NB4 (cell line): ENCODE data around the gene NPAP1.
"Not testable (repeated sequence)": the region's sequence is repeated elsewhere in the genome, so short reads cannot be mapped to it uniquely, and the experiment has no call there.

ENCODE experiments used
- DNase-seq: peaks from one replicate; pipeline ENCODE4 v3.0.0; 2010; ENCODE audit warnings: low read depth
- H3K4me3 ChIP-seq: one replicate; pipeline ENCODE4 v1.5.1; 2011; ENCODE audit warnings: mild to moderate bottlenecking, low read depth, low read length, moderate library complexity
- CTCF ChIP-seq: IDR thresholded peaks from one replicate; pipeline ENCODE4 v1.5.1; 2012; ENCODE audit warnings: low read depth, low read length
- MYC ChIP-seq: IDR thresholded peaks from 2 replicates; pipeline ENCODE4 v1.6.1; 2011; ENCODE audit warnings: low read depth, low read length
- POLR2A ChIP-seq: IDR thresholded peaks from 2 replicates; pipeline ENCODE4 v1.6.1; 2011; ENCODE audit warnings: mild to moderate bottlenecking; ENCODE audit not compliant: insufficient read length; ENCODE audit errors: extremely low read depth
- TF ChIP-seq, protein P1 (sequence below): IDR thresholded peaks from 2 replicates; pipeline ENCODE4 v1.6.1; 2011; ENCODE audit warnings: low read depth, low read length

NPAP1 gene

GRCh38 chr15:24662991-24663390, 12.6 kb upstream of the NPAP1 start:
- TF ChIP-seq MYC = no peak
- TF ChIP-seq, protein P1, sequence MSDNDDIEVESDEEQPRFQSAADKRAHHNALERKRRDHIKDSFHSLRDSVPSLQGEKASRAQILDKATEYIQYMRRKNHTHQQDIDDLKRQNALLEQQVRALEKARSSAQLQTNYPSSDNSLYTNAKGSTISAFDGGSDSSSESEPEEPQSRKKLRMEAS = no peak
- TF ChIP-seq CTCF = no peak
- TF ChIP-seq POLR2A = no peak
- no peak overlapping the region for H3K4me3 ChIP-seq
- no peak for DNase-seq

- TF ChIP-seq CTCF = no peak
- TF ChIP-seq, protein P1 = no peak
- H3K4me3 ChIP-seq = no peak overlapping the region
- DNase-seq = no peak
Observed at GRCh38 chr15:24676431-24676830, 856 bp downstream of the NPAP1 start.

DNA sequence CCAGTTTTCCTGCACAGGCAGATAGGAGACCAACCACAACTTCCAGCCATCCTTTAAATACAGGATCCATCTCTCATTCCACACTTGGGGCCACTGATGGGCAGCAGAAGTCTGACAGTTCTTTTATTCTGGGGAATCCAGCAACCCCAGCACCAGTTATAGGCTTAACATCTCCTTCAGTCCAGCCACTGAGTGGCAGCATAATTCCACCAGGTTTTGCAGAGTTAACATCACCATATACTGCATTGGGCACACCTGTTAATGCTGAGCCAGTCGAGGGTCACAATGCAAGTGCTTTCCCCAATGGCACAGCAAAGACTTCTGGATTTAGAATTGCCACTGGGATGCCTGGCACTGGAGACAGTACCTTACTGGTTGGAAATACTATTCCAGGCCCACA, 2.9 kb downstream of the NPAP1 start:
- TF ChIP-seq MYC (no peak), CTCF (peak; percentile 3), POLR2A (no peak)
- H3K4me3 ChIP-seq = no peak overlapping the region
- peak; percentile 3 for DNase-seq

GRCh38 chr15:24682002-24682401, 6.4 kb downstream of the NPAP1 start:
- no peak for DNase-seq
- no peak overlapping the region for H3K4me3 ChIP-seq
- no peak for TF ChIP-seq MYC
- TF ChIP-seq CTCF = no peak
- TF ChIP-seq, protein P1 = no peak
- no peak for TF ChIP-seq POLR2A

DNA sequence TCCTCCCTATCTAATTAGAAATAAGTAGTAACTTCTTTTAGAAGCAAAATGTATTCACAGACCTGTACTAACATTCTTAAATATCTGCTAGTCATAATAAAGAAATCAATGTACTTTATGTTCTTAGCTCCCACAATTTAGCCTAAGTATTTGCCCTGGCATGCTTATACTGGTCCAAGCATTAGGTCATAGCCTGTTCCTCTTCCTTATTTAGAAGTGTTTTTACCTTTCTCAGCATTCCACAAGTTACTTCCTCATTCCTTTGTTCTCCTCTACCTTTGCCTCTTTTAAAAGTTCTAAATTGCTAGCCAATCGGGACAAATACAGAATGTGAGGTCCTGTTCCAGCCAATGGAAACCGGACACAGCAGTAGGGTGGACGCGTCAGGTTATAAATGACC, 7.3 kb downstream of the NPAP1 start:
- DNase-seq, H3K4me3 ChIP-seq: not testable (repeated sequence)

- DNase-seq = no peak
- no peak overlapping the region for H3K4me3 ChIP-seq
- TF ChIP-seq CTCF (no peak), POLR2A (no peak), MYC (no peak)
- TF ChIP-seq, protein P1 = no peak
Observed at GRCh38 chr15:24683736-24684135, 8.2 kb downstream of the NPAP1 start.

DNA sequence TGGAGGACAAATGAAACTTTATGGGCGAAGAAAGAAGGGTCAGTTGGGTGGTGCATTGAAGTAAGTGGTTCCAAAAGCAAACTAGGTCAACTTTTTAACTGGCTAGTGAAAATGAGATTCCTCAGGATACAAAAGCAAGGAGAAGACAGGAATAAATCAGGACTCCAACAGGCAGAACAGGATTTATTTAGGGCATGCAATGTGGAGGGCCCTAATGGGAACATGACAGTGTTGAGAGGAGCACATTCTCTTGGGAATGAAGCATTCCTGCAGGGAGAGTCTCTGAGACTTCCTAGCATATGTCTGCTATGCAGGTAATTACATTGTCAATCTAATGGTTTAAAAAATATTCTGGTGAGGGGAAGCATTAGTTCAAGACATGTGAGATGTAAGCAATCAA, 8.7 kb downstream of the NPAP1 start:
- TF ChIP-seq CTCF (no peak), MYC (no peak), POLR2A (no peak)
- TF ChIP-seq, protein P1 = no peak
- H3K4me3 ChIP-seq = no peak overlapping the region
- DNase-seq = no peak
